Fibroblast of peridontal ligament (primary cell): ENCODE results near the gene MMP23B.
"Not testable (repeated sequence)": the region's sequence is repeated elsewhere in the genome, so short reads cannot be mapped to it uniquely, and the experiment has no call there.

Experiments
- DNase-seq: peaks from one replicate; pipeline ENCODE4 v3.0.0-alpha.2; 2010; ENCODE audit errors: extremely low read depth

Gene MMP23B

DNA sequence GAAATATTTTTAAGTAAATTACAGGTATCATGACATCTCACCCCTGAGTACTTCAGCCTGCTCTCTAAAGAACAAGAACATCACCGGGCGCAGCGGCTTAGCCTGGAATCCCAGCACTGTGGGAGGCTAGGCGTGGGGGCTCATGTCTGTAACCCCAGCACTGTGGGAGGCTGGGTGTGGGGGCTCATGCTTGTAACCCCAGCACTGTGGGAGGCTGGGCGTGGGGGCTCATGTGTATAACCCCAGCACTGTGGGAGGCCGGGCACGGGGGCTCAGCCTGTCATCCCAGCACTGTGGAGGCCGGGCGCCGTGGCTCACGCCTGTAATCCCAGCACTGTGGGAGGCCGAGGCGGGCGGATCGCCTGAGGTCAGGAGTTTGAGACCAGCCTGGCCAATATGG lies 34.6 kb downstream of the MMP23B start:
- no peak for DNase-seq

DNA sequence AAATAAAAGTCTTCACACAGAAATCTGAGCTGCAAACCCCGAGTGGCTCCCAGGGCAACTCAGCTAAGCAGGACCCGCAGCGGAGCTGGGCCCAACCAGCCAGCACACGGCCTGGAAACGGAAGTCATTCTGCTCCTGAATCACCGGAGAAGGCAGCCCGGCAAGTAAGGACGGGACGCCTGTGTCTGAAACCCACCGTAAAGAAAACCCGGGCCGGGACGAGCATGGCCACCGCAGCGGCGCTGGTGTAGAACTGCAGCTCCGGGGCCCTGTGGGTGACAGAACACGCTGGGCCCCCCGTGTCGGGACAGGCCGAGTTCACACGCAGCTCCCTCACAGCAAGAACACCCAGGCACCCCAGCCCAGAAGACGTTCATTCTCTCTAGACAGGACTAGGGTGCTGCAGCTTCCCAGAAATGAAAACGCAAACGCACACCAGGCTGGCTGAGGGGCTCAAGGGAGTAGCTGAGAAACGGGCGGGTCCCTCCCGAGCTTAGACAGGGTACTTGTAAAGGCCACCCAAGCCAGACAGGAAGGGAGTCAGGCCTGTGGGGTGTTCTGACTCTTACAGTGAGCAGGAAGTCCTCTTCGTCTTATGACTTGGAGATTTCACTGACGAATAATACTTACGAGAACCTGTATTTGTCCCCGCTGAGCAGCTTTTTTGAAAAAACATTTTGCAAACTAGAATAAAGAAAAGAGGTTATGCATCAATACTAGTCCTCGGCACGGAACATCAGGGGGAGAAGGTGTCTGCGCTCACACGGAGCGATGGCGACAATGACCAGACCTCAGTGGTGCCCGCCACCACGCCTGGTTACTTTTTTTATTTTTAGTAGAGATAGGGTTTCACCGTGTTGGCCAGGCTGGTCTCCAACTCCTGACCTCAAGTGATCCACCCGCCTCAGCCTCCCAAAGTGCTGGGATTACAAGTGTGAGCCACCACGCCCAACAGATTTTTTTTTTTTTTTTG lies 37.8 kb downstream of the MMP23B start:
- DNase-seq: no peak

DNA sequence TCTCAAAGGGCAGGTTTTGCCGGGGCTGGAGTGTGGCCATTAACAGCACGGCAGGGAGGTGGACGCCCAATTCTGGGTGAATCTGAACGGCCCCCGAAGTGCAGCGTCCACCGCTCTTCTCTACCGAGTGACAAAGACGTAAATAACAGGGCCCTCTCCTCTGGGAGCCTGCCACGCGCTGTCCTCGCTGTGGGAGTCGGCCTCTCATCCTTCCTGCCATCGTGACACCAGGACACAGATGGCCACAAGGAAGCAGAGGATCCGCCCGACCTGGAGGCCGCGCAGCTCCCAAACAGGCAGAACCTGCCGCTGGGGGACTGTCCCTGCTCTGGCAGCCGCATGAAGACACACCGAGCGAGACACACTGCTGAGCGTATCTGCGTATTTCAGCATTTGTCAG lies 38.9 kb downstream of the MMP23B start:
- no peak for DNase-seq

DNA sequence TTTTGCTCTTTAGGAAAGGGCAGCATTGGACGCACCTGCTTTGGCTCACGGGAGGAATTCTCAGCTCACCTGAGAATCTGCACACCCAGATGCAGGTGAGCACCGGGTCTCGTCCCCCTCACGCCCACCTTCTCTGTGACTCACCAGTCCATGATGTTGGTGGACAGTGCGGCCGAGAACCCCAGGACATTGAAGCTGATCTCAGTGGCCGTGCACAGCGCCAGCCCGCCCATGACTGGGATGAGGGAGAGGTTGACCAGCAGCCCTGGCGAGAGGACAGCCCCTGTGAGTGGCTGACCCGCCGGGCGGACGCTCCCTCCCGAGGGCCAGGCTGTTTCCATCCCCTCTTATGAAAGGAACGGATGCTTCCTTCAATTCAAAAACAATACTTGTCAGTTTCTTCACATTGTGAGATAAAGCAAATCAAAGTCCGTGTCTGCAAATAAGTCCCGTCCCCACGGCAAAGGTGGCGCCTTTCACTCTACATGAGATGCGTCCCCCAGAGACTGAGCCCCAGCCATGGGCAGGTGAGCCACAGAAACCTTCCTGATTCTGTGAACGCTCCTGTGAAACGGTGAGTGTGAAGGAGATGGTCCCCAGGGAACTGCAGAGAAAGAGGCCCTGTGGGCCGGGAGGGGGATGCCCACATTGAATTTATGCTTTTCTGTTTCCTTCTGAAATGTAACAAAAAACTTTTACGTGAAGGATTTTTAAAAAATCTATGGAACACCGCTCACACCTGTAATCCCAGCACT lies 39.6 kb downstream of the MMP23B start:
- no peak for DNase-seq

DNA sequence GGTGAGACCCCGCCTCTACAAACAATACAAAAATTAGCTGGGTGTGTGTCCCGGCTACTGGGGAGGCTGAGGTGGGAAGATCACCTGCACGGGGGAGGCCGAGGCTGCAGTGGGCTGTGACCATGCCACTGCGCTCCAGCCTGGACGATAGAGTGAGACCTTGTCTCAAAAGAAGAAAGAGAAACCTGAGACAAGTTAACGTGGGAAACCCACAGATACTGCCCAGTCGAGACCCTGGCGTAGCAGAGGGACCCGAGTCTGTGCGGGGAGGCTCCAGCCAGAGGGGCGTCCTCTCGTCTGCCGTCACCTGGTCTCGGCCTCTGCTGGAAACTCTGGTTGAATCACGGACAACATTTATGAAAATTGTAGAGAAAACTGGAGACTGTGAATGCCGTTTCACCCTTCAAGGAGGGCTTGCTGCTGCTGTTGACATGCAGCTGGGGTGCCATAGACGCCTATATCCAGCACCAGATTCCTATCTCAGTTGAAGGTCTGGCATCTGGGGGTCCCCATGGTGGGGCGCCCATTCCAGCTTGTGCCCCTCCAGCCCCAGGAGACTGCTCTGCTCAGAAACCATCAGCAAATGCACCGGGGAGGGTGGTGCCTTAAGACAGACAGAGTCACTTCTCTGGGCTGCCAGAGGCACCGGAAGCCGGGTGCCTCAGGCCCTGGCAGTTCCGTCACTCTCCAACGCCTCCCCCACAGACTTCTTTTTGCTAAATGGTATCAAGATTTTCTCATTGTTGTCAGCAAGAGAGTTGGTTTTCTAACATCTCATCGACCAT lies 40.4 kb downstream of the MMP23B start:
- no peak for DNase-seq

DNA sequence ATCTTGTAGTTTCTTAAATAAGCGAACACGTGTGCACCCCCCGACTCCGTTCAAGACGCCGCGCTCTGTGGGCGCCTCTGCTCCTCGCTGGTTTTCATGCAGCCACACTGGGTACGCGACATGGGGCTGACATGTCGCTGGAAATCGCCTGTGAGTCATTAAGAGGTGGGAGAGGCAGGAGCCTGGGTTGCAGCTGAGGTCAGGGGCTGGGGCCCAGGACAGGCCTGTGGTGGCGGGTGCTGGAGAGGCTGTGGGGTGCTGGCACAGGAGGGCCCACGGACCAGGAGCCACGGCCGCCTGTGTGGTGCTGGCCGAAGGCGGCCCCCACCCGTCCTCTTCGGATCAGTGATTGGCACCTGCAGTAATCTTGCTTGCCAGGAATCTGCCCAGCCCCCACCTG lies 42.8 kb downstream of the MMP23B start:
- DNase-seq: not testable (repeated sequence)

DNA sequence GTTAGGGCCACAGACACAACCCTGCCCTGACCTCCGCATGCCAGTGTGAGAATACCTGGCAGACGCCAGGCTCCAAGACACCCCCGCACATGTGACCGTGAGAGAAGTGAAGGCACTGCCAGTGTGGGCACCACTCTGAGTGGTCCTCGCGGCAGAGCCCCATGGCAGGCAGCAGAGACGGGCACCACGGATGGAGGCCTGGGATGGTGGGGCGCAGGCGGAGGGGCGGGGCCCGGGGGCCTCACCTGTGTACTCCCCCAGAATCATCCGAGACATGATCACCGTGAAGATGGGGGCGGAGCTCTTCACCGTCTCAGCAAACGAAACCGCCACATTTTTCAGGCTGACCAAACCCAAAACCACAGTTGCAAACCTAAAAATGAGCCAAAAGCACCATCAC lies 43.2 kb downstream of the MMP23B start:
- not testable (repeated sequence) for DNase-seq

DNA sequence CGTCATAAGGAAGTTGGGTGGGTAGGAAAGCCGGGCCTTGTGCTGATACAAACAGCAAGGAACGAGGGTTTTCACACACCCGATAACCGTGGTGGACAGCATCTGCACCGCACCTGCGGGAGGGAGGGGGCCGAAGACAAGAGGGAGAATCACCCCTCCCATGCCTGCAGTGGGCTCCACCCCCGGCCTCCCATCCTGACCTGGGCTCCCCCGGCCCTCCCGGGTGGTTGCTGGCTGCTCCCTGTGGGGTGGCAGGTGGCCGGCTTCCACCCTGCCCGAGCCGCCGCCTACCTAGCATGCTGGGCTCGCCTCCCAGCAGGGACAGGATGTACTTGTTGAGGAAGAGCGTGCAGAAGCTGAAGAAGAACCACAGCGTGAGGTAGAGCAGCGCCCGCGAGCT lies 44.1 kb downstream of the MMP23B start:
- DNase-seq: not testable (repeated sequence)

DNA sequence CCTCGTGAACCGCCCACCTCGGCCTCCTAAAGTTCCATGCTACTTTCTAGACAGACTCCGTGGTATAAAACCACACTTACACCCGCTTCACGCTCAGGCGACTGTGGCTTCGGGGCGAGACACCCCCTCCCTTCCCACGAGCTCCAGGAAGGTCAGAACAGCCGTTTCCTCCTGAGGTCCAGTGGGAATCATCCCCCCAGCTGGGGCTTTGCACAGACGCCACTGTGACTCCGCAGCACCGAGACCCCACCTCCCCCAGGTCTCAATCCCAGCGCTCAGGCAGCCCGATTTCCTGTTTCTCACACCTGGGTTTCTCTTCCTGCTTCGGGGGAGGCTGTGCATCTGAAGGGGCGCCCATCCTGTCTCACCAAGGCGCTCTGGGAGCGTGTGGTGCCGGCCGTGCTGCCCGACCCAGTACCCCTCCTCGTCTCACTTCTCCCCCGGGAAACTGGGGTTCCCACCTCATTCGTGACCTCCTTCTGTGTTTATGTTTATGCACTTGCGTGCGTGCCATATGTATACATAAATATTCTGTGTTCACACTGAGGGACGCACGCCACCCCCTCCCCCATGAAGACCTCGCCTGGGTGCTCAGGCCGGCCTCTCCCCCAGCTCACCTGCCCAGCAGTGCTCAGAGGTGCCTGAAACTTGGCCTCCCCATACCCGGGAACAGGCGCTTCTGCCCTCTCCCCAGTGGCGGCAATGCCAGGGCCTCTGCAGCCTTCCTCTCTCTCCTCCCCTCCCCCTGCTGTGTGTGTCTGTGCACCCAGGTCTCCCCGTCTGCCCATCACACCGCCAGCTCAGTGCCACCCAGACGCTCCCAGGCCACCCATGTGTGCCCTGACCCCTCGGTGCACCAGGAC lies 46.0 kb downstream of the MMP23B start:
- no peak for DNase-seq

DNA sequence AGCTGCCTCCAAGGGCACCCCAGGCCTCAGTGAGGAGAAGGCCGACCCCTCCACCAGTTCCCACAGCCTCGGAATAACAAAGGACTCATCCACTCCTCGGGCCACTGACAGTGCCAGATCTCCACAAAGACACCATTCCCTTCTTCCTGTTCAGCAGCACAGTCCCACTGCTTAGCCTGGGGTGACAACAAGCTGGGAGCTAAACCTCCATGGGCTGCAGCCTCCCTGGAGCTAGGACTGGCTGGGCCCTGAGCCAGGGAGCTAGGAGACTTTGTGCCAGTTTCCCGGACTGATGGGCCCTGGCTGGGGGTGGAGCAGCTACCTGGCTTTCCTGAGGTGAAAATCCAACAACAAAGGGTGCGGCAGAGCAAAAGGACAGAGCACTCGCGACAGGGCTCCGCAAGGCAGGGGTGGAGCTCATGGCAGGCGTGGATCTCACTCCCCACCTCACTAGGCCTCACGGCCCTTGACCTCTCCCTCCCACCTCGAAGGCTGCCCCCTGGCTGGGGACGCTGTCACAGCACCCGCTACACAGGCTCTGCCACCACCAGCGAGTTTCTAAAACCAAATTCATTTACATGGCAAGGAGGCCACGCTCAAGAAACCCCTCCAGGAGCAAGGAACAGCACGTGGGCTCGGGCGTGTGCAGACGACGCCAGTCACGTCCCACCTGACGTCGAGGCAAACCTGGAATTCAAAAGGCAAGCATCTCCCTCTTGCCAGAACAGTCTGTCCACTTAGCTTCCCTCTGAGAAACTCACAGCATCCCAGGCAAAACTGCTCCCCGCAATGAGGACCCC lies 46.8 kb downstream of the MMP23B start:
- no peak for DNase-seq

DNA sequence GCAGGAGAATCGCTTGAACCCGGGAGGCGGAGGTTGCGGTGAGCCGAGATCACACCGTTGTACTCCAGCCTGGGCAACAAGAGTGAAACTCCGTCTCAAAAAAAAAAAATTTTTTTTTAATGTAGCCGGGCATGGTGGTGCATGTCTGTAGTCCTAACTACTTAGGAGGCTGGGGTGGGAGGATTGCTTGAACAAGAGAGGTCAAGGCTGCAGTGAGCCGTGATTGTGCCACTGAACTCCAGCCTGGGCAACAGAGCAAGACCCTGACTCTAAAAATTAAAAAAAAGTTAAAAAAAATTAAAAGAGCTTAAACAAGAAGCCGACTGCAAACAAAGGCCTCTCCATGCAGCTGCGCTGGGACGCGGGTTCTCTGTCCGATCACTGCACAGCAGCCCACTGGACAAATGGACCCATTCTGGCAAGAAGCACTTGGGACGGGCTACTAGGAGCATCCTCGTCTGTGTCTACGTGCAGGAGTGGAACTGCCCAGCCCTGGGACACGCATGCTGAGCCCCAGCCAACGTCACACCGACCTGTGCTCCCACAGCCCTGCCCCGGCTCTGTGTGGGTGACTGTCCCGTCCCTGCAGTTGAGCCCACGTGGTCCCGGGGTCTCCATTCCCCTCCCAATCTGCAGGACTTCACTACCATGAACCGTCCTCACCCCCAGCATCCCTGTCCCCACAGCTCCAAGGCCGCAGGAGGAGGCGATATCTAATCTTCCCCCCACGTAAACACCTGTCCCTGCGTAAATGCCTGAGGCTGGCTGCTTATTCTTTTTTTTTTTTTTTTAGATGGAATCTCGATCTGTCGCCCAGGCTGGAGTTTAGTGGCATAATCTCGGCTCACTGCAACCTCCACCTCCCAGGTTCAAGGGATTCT lies 48.3 kb downstream of the MMP23B start:
- DNase-seq: no peak

DNA sequence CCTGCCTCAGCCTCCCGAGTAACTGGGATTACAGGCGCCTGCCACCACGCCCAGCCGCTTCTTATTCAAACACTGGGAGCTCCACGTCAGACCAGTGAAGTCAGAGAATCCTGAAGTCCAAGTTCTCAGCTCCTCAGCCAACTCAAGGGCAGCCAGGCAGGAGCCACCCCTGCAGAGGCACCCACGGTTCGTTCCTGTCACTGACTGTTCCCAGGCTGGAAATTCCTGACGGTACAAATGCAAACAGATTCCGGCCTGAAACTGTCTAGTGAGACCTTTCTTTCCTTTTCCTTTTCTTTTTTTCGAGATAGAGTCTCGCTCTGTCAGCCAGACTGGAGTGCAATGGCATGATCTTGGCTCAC lies 48.9 kb downstream of the MMP23B start:
- DNase-seq: no peak

DNA sequence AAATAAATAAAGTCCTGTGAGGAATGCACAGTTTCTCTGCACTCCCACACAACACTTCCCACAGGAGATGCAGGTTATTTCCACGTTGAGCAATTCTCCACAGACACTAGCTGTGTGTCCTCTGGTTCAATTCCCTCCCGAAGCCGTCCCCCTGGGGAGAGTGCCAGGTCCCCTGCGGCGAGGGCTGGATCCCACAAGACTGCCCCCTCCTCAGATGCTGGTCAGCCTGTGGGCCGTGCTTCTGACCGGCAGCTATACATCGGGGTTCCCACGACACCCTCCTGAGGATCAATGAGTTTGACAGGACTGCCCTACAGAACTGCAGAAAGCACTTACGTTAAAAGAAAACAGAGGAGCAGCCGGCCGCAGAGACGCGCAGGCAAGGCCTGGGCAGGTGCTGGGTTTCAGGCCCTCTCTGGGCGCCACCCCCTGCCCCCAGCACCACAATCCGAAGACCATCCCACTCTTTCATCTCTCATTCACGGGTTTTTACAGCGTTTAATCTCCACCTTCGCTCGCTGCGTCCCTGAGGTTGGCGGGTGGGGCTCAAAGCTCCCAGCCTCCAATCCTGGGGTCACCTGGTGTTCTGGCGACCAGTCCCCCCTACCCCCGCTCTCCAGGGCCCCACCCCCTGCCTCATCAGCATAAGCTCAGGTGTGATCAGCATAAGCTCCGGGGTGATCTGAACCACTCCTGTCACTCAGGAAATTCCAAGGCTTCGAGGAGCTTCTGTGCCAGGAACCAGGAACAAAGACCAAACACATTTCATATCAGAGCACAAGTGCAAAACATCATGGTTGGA lies 51.3 kb downstream of the MMP23B start:
- DNase-seq: no peak
